Endothelial cell of umbilical vein (primary cell): ENCODE results near the gene PDE4B. TPM values are rescaled to one million over a fixed set of nuclear protein-coding genes. Genes with fewer than 3 reads are reported as not detected.

ENCODE experiments used
- BruUV-seq: library from RNA; stranded (reverse); fragments of 400-500 nt; replicated peaks from 2 replicates; lab custom pipeline; 2021; lab: Mats Ljungman, UMichigan
- CTCF ChIA-PET: fragments of 300-600, 350-600 bp; sonication (Branson Sonifier 250); formaldehyde crosslinking; loops from one replicate; lab custom pipeline; 2021; ENCODE audit warnings: antibody characterized with exemption, inconsistent platforms; lab: Charles Lee
- POLR2A ChIA-PET: fragments of 300-600, 350-600 bp; sonication (Branson Sonifier 250); formaldehyde crosslinking; loops from one replicate; lab custom pipeline; 2021; ENCODE audit warnings: antibody characterized with exemption, inconsistent platforms; lab: Charles Lee
- DNase-seq: peaks from one replicate; pipeline ENCODE4 v3.0.0-alpha.2; 2011; ENCODE audit warnings: low read depth, low spot score
- FAIRE-seq: peaks from 2 replicates; lab custom pipeline; 2011; peaks lifted over from hg19 to GRCh38; lab: Jason Lieb, UNC
- H2AFZ ChIP-seq: 2 replicates; pipeline ENCODE4 v1.6.0; 2012; ENCODE audit warnings: low read depth, low read length, control low read depth, inconsistent platforms
- H3K27ac ChIP-seq: 2 replicates; pipeline ENCODE4 v1.5.1; 2011; ENCODE audit warnings: low read depth, mild to moderate bottlenecking, control low read depth, low read length, moderate library complexity; ENCODE audit not compliant: insufficient read depth
- H3K27me3 ChIP-seq, 2 experiments: 2 replicates each; pipeline versions ENCODE4 v1.6.0 to v1.6.1; 2011; ENCODE audit warnings: low read length in 2 of 2, mixed read lengths in 1 of 2; ENCODE audit not compliant: control insufficient read depth in 2 of 2, insufficient read depth in 2 of 2
- H3K36me3 ChIP-seq, 2 experiments: 2 replicates in 1 of 2; 3 replicates in 1 of 2; pipeline ENCODE4 v1.5.1; 2011; ENCODE audit warnings: low read length in 2 of 2, mild to moderate bottlenecking in 1 of 2, moderate library complexity in 1 of 2; ENCODE audit not compliant: control insufficient read depth in 2 of 2, insufficient read depth in 2 of 2; ENCODE audit errors: extremely low read depth in 1 of 2
- H3K4me1 ChIP-seq: 3 replicates; pipeline ENCODE4 v1.5.1; 2011; ENCODE audit warnings: mild to moderate bottlenecking, low read length; ENCODE audit not compliant: control insufficient read depth, insufficient read depth; ENCODE audit errors: extremely low read depth
- H3K4me2 ChIP-seq: 2 replicates; pipeline ENCODE4 v1.6.1; 2011; ENCODE audit warnings: low read length, control low read depth, mixed read lengths; ENCODE audit not compliant: insufficient read depth
- H3K4me3 ChIP-seq, 3 experiments: fragments of 200-600 bp in 1 of 3; sonication (generic), shearing (Covaris generic) in 1 of 3; replicated peaks in 1 of 3; 2 replicates each; pipeline ENCODE4 v1.5.1; 2011 to 2016; ENCODE audit warnings: control low read depth in 3 of 3, low read length in 3 of 3, mild to moderate bottlenecking in 2 of 3, inconsistent platforms in 1 of 3, low read depth in 1 of 3, moderate library complexity in 1 of 3; ENCODE audit not compliant: insufficient read depth in 1 of 3
- H3K79me2 ChIP-seq: 2 replicates; pipeline ENCODE4 v1.6.0; 2012; ENCODE audit warnings: low read length, inconsistent platforms; ENCODE audit not compliant: control insufficient read depth, insufficient read depth
- H3K9ac ChIP-seq: replicated peaks from 2 replicates; pipeline ENCODE3; 2011; ENCODE audit warnings: low read length, control low read depth; ENCODE audit not compliant: insufficient read depth; ENCODE audit errors: extremely low read depth
- H3K9me1 ChIP-seq: replicated peaks from 3 replicates; pipeline ENCODE4 v1.6.0; 2011; ENCODE audit warnings: mild to moderate bottlenecking, low read length; ENCODE audit not compliant: control insufficient read depth, insufficient read depth; ENCODE audit errors: extremely low read depth
- H3K9me3 ChIP-seq: replicated peaks from 2 replicates; pipeline ENCODE4 v1.5.1; 2012; ENCODE audit warnings: low read length, inconsistent platforms; ENCODE audit not compliant: control insufficient read depth, insufficient read depth
- H4K20me1 ChIP-seq: replicated peaks from 2 replicates; pipeline ENCODE3; 2011; ENCODE audit warnings: mild to moderate bottlenecking, low read length; ENCODE audit not compliant: control insufficient read depth, insufficient read depth; ENCODE audit errors: extremely low read depth
- CTCF ChIP-seq, 2 donors: IDR thresholded peaks; 1 replicate in 1 of 2; 2 replicates in 1 of 2; pipeline ENCODE4 v1.5.1; 2011; ENCODE audit warnings: low read length in 2 of 2, mild to moderate bottlenecking in 2 of 2, moderate library complexity in 2 of 2, control low read depth in 1 of 2, inconsistent platforms in 1 of 2, low read depth in 1 of 2; ENCODE audit not compliant: insufficient read depth in 1 of 2; ENCODE audit errors: extremely low read depth in 1 of 2
- EZH2 ChIP-seq: IDR thresholded peaks from 2 replicates; pipeline ENCODE4 v1.6.1; 2012; ENCODE audit warnings: borderline replicate concordance, low read depth, mild to moderate bottlenecking, moderate library complexity, low read length, inconsistent platforms; ENCODE audit not compliant: severe bottlenecking
- FOS ChIP-seq: IDR thresholded peaks from 2 replicates; pipeline ENCODE4 v1.6.1; 2011; ENCODE audit warnings: mild to moderate bottlenecking, low read length, moderate library complexity, borderline replicate concordance; ENCODE audit not compliant: insufficient read depth
- GATA2 ChIP-seq: IDR thresholded peaks from 2 replicates; pipeline ENCODE4 v1.7.0; 2011; ENCODE audit warnings: low read depth, mild to moderate bottlenecking, moderate library complexity, mixed read lengths, low read length; ENCODE audit not compliant: insufficient read length, insufficient read depth
- JUN ChIP-seq: IDR thresholded peaks from 2 replicates; pipeline ENCODE4 v1.6.1; 2011; ENCODE audit warnings: borderline replicate concordance, low read depth; ENCODE audit not compliant: insufficient read length, insufficient read depth
- MAX ChIP-seq: IDR thresholded peaks from 2 replicates; pipeline ENCODE4 v1.6.1; 2011; ENCODE audit not compliant: insufficient read depth, insufficient read length
- MYC ChIP-seq: IDR thresholded peaks from one replicate; pipeline ENCODE4 v1.6.1; 2011; ENCODE audit warnings: mild to moderate bottlenecking, low read depth, low read length
- POLR2A ChIP-seq: IDR thresholded peaks from 2 replicates; pipeline ENCODE4 v1.6.1; 2012; ENCODE audit warnings: low read depth, mild to moderate bottlenecking, control low read depth, low read length
- POLR2AphosphoS5 ChIP-seq: IDR thresholded peaks from 2 replicates; pipeline ENCODE4 v1.6.1; 2012; ENCODE audit warnings: low read depth, mild to moderate bottlenecking, control low read depth, low read length, moderate library complexity; ENCODE audit not compliant: insufficient read depth
- dilution Hi-C: fragments of 300-500 bp; cut with MboI; formaldehyde crosslinking; loops from one replicate; pipeline ENCODE4 v1.15.0; 2019; ENCODE audit warnings: low sequenced_read_pairs; ENCODE audit not compliant: extremely low pct_ligation_motif_present
- intact Hi-C: fragments of 100-400 bp; cut with micrococcal nuclease; formaldehyde crosslinking; loops from one replicate; pipeline ENCODE4 v1.10.0; 2022
- polyA plus RNA-seq, 4 experiments: library from polyadenylated mRNA; depleted of rRNA in 3 of 4; stranded (reverse) in 3 of 4; unstranded in 1 of 4; fragments of >200 nt; gene quantifications; 2 replicates each; pipeline versions ENCODE4 v1.2.1 to v1.2.3, GENCODE V29; 2011 to 2012; ENCODE audit warnings: missing spikeins in 1 of 4
- total RNA-seq: library from RNA; stranded (reverse); gene quantifications from 2 replicates; pipeline ENCODE4 v1.2.3, GENCODE V29; 2021

PDE4B gene
- total and polyA plus RNA-seq, 2 donors (not counting 3 experiments of a cell fraction or from before 2014, with no cell fraction given): 63.5 to 69.8 TPM

GRCh38 chr1:65904681-65905083, 112.0 kb downstream of the PDE4B start:
- Histone ChIP-seq H3K9ac (no peak overlapping the region), H3K79me2 (no peaks in the 10 kb centered on the region), H2AFZ (no peak overlapping the region), H3K4me3 (no peak overlapping the region), H3K4me2 (no peak overlapping the region), H3K4me1 (no peaks in the 10 kb centered on the region), H3K27me3 (peaks cover 0 to 3% of the 10 kb centered on the region in 2 experiments), H3K9me1 (no peaks in the 10 kb centered on the region), H3K36me3 (no peaks in the 10 kb centered on the region), H3K9me3 (no peaks in the 10 kb centered on the region), H4K20me1 (no peaks in the 10 kb centered on the region), H3K27ac (no peak overlapping the region)
- intact Hi-C loops (loop anchor here (1.0 to 10.0 kb wide), 2 partner anchors 39 to 110 kb away; no protein-coding TSS in a partner anchor), dilution Hi-C loops (no loop called here)
- no peak for DNase-seq
- TF ChIP-seq FOS: no peak
- TF ChIP-seq MYC: no peak
- no peak for TF ChIP-seq POLR2AphosphoS5
- TF ChIP-seq CTCF (IDR thresholded peaks at IDR 0.05; ENCODE audit: extremely low read depth in 1 of 2, insufficient read depth in 1 of 2, low read depth in 1 of 2, low read length in 2 of 2): no peak
- TF ChIP-seq MAX: no peak
- TF ChIP-seq GATA2: no peak
- TF ChIP-seq POLR2A: no peak
- TF ChIP-seq JUN: no peak
- no peak for TF ChIP-seq EZH2
- FAIRE-seq: no peak
- ChIA-PET POLR2A (no interaction called here), CTCF (interaction anchor here (1.0 to 1.2 kb wide), 2 partner anchors 13 to 15 kb away, joined by 3 to 4 read pairs; no protein-coding TSS in a partner anchor)
- BruUV-seq: no TSS peak
